Measurements from ENCODE around the gene DOLK.

DOLK gene

GRCh38 chr9:128986671-128987070 lies 39.3 kb upstream of the DOLK start:
- H3K9ac ChIP-seq (ENCODE audit: low read length) = no peak overlapping the region
- H3K4me2 ChIP-seq (ENCODE audit: low read length, poor library complexity, severe bottlenecking) = no peak overlapping the region
- H3K27ac ChIP-seq (ENCODE audit: low read length, poor library complexity, severe bottlenecking) = no peak overlapping the region
- no peak overlapping the region for H4K8ac ChIP-seq (ENCODE audit: low read length)
- H2BK12ac ChIP-seq (ENCODE audit: low read length in 2 of 2) = no peak overlapping the region
- no peak overlapping the region for H2BK5ac ChIP-seq (ENCODE audit: low read depth, low read length, poor library complexity, severe bottlenecking)
- no peak overlapping the region for H3K23ac ChIP-seq (ENCODE audit: low read length in 2 of 2)
- no peak overlapping the region for H3K14ac ChIP-seq (ENCODE audit: low read length in 2 of 2)
- no peak overlapping the region for H2AFZ ChIP-seq (ENCODE audit: low read depth, low read length)
- DNase-seq = no peak
- 95% methylated on average over 5 of the region's 5 CpGs for WGBS
- H3K27me3 ChIP-seq (ENCODE audit: control insufficient read depth in 1 of 2, insufficient read depth in 1 of 2, low read length in 2 of 2) = no peaks in the 10 kb centered on the region
- H3K4me1 ChIP-seq (ENCODE audit: control insufficient read depth, insufficient read depth, low read depth, low read length) = peaks cover 6% of the 10 kb centered on the region
- H2BK15ac ChIP-seq (ENCODE audit: low read depth, poor library complexity, severe bottlenecking) = no peak overlapping the region
- no peak overlapping the region for H2BK120ac ChIP-seq (ENCODE audit: low read depth, low read length)
- peaks cover 2% of the 10 kb centered on the region for H3K79me1 ChIP-seq (replicated peaks; ENCODE audit: low read length, poor library complexity, severe bottlenecking)
- no peak overlapping the region for H4K91ac ChIP-seq (ENCODE audit: low read length)
- no peak overlapping the region for H3K18ac ChIP-seq (ENCODE audit: low read depth in 1 of 2, low read length in 2 of 2)
- H3K36me3 ChIP-seq (ENCODE audit: control insufficient read depth in 1 of 2, insufficient read depth in 2 of 2, low read depth in 1 of 2, low read length in 2 of 2) = peaks cover 44 to 74% of the 10 kb centered on the region in 2 experiments
- no peak overlapping the region for H2AK5ac ChIP-seq (ENCODE audit: low read length, severe bottlenecking)
- no peaks in the 10 kb centered on the region for H3K9me3 ChIP-seq (ENCODE audit: control insufficient read depth, low read length)
- no peak overlapping the region for H3K4ac ChIP-seq (ENCODE audit: low read depth in 1 of 2, low read length in 2 of 2)
- H3K4me3 ChIP-seq (ENCODE audit: insufficient read depth in 1 of 2, low read depth in 1 of 2, low read length in 2 of 2) = no peak overlapping the region

- Histone ChIP-seq H3K9ac (ENCODE audit: low read length) (no peak overlapping the region), H3K27me3 (ENCODE audit: control insufficient read depth in 1 of 2, insufficient read depth in 1 of 2, low read length in 2 of 2) (no peaks in the 10 kb centered on the region), H3K18ac (ENCODE audit: low read depth in 1 of 2, low read length in 2 of 2) (no peak overlapping the region), H3K4ac (ENCODE audit: low read depth in 1 of 2, low read length in 2 of 2) (no peak overlapping the region), H2AK5ac (ENCODE audit: low read length, severe bottlenecking) (no peak overlapping the region), H4K8ac (ENCODE audit: low read length) (no peak overlapping the region), H3K36me3 (ENCODE audit: control insufficient read depth in 1 of 2, insufficient read depth in 2 of 2, low read depth in 1 of 2, low read length in 2 of 2) (peaks cover 32 to 89% of the 10 kb centered on the region in 2 experiments), H2BK12ac (ENCODE audit: low read length in 2 of 2) (no peak overlapping the region), H3K4me3 (ENCODE audit: insufficient read depth in 1 of 2, low read depth in 1 of 2, low read length in 2 of 2) (no peak overlapping the region), H2BK5ac (ENCODE audit: low read depth, low read length, poor library complexity, severe bottlenecking) (no peak overlapping the region), H3K23ac (ENCODE audit: low read length in 2 of 2) (no peak overlapping the region), H3K14ac (ENCODE audit: low read length in 2 of 2) (no peak overlapping the region), H3K79me1 (replicated peaks; ENCODE audit: low read length, poor library complexity, severe bottlenecking) (peaks cover 2% of the 10 kb centered on the region), H3K4me2 (ENCODE audit: low read length, poor library complexity, severe bottlenecking) (no peak overlapping the region), H3K4me1 (ENCODE audit: control insufficient read depth, insufficient read depth, low read depth, low read length) (peaks cover 6% of the 10 kb centered on the region), H3K27ac (ENCODE audit: low read length, poor library complexity, severe bottlenecking) (no peak overlapping the region), H3K9me3 (ENCODE audit: control insufficient read depth, low read length) (no peaks in the 10 kb centered on the region), H4K91ac (ENCODE audit: low read length) (no peak overlapping the region), H2BK15ac (ENCODE audit: low read depth, poor library complexity, severe bottlenecking) (no peak overlapping the region), H2BK120ac (ENCODE audit: low read depth, low read length) (no peak overlapping the region), H2AFZ (ENCODE audit: low read depth, low read length) (no peak overlapping the region)
- WGBS = 99% methylated on average over 5 of the region's 8 CpGs
- DNase-seq = no peak
Observed at GRCh38 chr9:128983536-128983935, 36.1 kb upstream of the DOLK start.

- peaks cover 6% of the 10 kb centered on the region for H3K79me1 ChIP-seq (replicated peaks; ENCODE audit: low read length, poor library complexity, severe bottlenecking)
- H3K9ac ChIP-seq (ENCODE audit: low read length) = no peak overlapping the region
- no peaks in the 10 kb centered on the region for H3K9me3 ChIP-seq (ENCODE audit: control insufficient read depth, low read length)
- no peak overlapping the region for H3K23ac ChIP-seq (ENCODE audit: low read length in 2 of 2)
- H2AFZ ChIP-seq (ENCODE audit: low read depth, low read length) = no peak overlapping the region
- peaks cover 51 to 84% of the 10 kb centered on the region in 2 experiments for H3K36me3 ChIP-seq (ENCODE audit: control insufficient read depth in 1 of 2, insufficient read depth in 2 of 2, low read depth in 1 of 2, low read length in 2 of 2)
- H2BK15ac ChIP-seq (ENCODE audit: low read depth, poor library complexity, severe bottlenecking) = no peak overlapping the region
- no peak overlapping the region for H2BK12ac ChIP-seq (ENCODE audit: low read length in 2 of 2)
- H3K4ac ChIP-seq (ENCODE audit: low read depth in 1 of 2, low read length in 2 of 2) = no peak overlapping the region
- no peak overlapping the region for H3K4me3 ChIP-seq (ENCODE audit: insufficient read depth in 1 of 2, low read depth in 1 of 2, low read length in 2 of 2)
- H2AK5ac ChIP-seq (ENCODE audit: low read length, severe bottlenecking) = no peak overlapping the region
- no peak for DNase-seq
- no peaks in the 10 kb centered on the region for H3K27me3 ChIP-seq (ENCODE audit: control insufficient read depth in 1 of 2, insufficient read depth in 1 of 2, low read length in 2 of 2)
- H3K18ac ChIP-seq (ENCODE audit: low read depth in 1 of 2, low read length in 2 of 2) = no peak overlapping the region
- no peak overlapping the region for H2BK5ac ChIP-seq (ENCODE audit: low read depth, low read length, poor library complexity, severe bottlenecking)
- WGBS = 100% methylated on average over 2 of the region's 3 CpGs
- no peak overlapping the region for H4K8ac ChIP-seq (ENCODE audit: low read length)
- H3K4me1 ChIP-seq (ENCODE audit: control insufficient read depth, insufficient read depth, low read depth, low read length) = no peaks in the 10 kb centered on the region
- H2BK120ac ChIP-seq (ENCODE audit: low read depth, low read length) = no peak overlapping the region
- no peak overlapping the region for H3K4me2 ChIP-seq (ENCODE audit: low read length, poor library complexity, severe bottlenecking)
- no peak overlapping the region for H4K91ac ChIP-seq (ENCODE audit: low read length)
- no peak overlapping the region for H3K14ac ChIP-seq (ENCODE audit: low read length in 2 of 2)
- no peak overlapping the region for H3K27ac ChIP-seq (ENCODE audit: low read length, poor library complexity, severe bottlenecking)
Observed at GRCh38 chr9:128979111-128979510, 31.7 kb upstream of the DOLK start.

- Histone ChIP-seq H4K8ac (ENCODE audit: low read length) (no peak overlapping the region), H2AK5ac (ENCODE audit: low read length, severe bottlenecking) (no peak overlapping the region)
Observed at GRCh38 chr9:128972956-128973355, 25.6 kb upstream of the DOLK start.

More at GRCh38 chr9:128972956-128973355, 25.6 kb upstream of the DOLK start:
- DNase-seq = peak; percentile 42
- Histone ChIP-seq H3K4me2 (ENCODE audit: low read length, poor library complexity, severe bottlenecking) (no peak overlapping the region), H3K23ac (ENCODE audit: low read length in 2 of 2) (no peak overlapping the region), H3K4me1 (ENCODE audit: control insufficient read depth, insufficient read depth, low read depth, low read length) (peaks cover 4% of the 10 kb centered on the region), H2BK5ac (ENCODE audit: low read depth, low read length, poor library complexity, severe bottlenecking) (no peak overlapping the region), H3K14ac (ENCODE audit: low read length in 2 of 2) (no peak overlapping the region), H3K27me3 (ENCODE audit: control insufficient read depth in 1 of 2, insufficient read depth in 1 of 2, low read length in 2 of 2) (no peaks in the 10 kb centered on the region), H3K79me1 (replicated peaks; ENCODE audit: low read length, poor library complexity, severe bottlenecking) (peaks cover 7% of the 10 kb centered on the region), H2BK15ac (ENCODE audit: low read depth, poor library complexity, severe bottlenecking) (no peak overlapping the region), H4K91ac (ENCODE audit: low read length) (no peak overlapping the region), H3K36me3 (ENCODE audit: control insufficient read depth in 1 of 2, insufficient read depth in 2 of 2, low read depth in 1 of 2, low read length in 2 of 2) (peaks cover 37 to 87% of the 10 kb centered on the region in 2 experiments), H2BK12ac (ENCODE audit: low read length in 2 of 2) (no peak overlapping the region), H2BK120ac (ENCODE audit: low read depth, low read length) (no peak overlapping the region), H3K4me3 (ENCODE audit: insufficient read depth in 1 of 2, low read depth in 1 of 2, low read length in 2 of 2) (no peak overlapping the region), H3K9me3 (ENCODE audit: control insufficient read depth, low read length) (no peaks in the 10 kb centered on the region), H3K4ac (ENCODE audit: low read depth in 1 of 2, low read length in 2 of 2) (no peak overlapping the region), H2AFZ (ENCODE audit: low read depth, low read length) (no peak overlapping the region), H3K18ac (ENCODE audit: low read depth in 1 of 2, low read length in 2 of 2) (no peak overlapping the region), H3K9ac (ENCODE audit: low read length) (peak overlapping the region; percentile 3), H3K27ac (ENCODE audit: low read length, poor library complexity, severe bottlenecking) (no peak overlapping the region)
- 37% methylated on average over 4 of the region's 4 CpGs for WGBS

All from mesenchymal stem cell (in vitro differentiated cells and primary cell).